SK-N-MC (cell line): ENCODE data around the gene USP10.

Experiments
- EZH2 ChIP-seq: fragments of 200-600 bp; sonication (generic); IDR thresholded peaks from one replicate; pipeline ENCODE4 v1.6.1; 2017; ENCODE audit warnings: antibody characterized with exemption
- FOXP2 ChIP-seq: optimal IDR thresholded peaks from 2 replicates; pipeline ENCODE3; 2011; ENCODE audit warnings: mild to moderate bottlenecking, moderate library complexity; ENCODE audit not compliant: insufficient read depth; ENCODE audit errors: extremely low read length, control extremely low read depth
- POLR2AphosphoS5 ChIP-seq: IDR thresholded peaks from 2 replicates; pipeline ENCODE4 v1.6.1; 2012; ENCODE audit warnings: mild to moderate bottlenecking, low read depth, low read length, borderline replicate concordance

- TF ChIP-seq POLR2AphosphoS5 = no peak
- TF ChIP-seq EZH2 = no peak
- no peak for TF ChIP-seq FOXP2
Measured at GRCh38 chr16:84665843-84666242, 34.0 kb upstream of the USP10 start.
